Keratinocyte (primary cell): ENCODE results near the gene FRS2.

Source experiments
- CTCF ChIP-seq, 3 experiments: IDR thresholded peaks in 1 of 3; conservative IDR thresholded peaks in 1 of 3; optimal IDR thresholded peaks in 1 of 3; 2 replicates in 2 of 3; 3 replicates in 1 of 3; pipeline versions ENCODE3 to v1.5.1; 2011; ENCODE audit warnings: low read length in 3 of 3, mild to moderate bottlenecking in 3 of 3, moderate library complexity in 2 of 3, control low read depth in 1 of 3, inconsistent platforms in 1 of 3; ENCODE audit not compliant: insufficient read depth in 2 of 3; ENCODE audit errors: extremely low read depth in 1 of 3
- EZH2 ChIP-seq: IDR thresholded peaks from one replicate; pipeline ENCODE4 v1.6.1; 2012; ENCODE audit warnings: inconsistent platforms, mild to moderate bottlenecking, low read length, moderate library complexity

- TF ChIP-seq CTCF (optimal IDR thresholded peaks at IDR 0.05 in 1 of 3, IDR thresholded peaks at IDR 0.05 in 1 of 3, conservative IDR thresholded peaks at IDR 0.05 in 1 of 3; ENCODE audit: extremely low read depth in 1 of 3, insufficient read depth in 2 of 3, low read length in 3 of 3) (no peak), EZH2 (no peak)
Observed at GRCh38 chr12:69473262-69473661, 3.1 kb downstream of the FRS2 start.
